HG03139 (cell line): Measurements from ENCODE around the gene FBLIM1.

Source experiments
- ATAC-seq: cut with Tn5 transposase; IDR thresholded peaks from one replicate; pipeline ENCODE4 v1.9.1; 2021; ENCODE audit not compliant: unreplicated experiment

FBLIM1 gene

GRCh38 chr1:15765495-15766194, 7.0 kb downstream of the FBLIM1 start:
- ATAC-seq, result no peak

GRCh38 chr1:15767941-15768340, 9.3 kb downstream of the FBLIM1 start:
- ATAC-seq, result no peak

- ATAC-seq, result no peak
These were observed 9.8 kb downstream of the FBLIM1 start for GRCh38 chr1:15768388-15768787.

- ATAC-seq, result no peak
These were observed 11.8 kb downstream of the FBLIM1 start for GRCh38 chr1:15770313-15770962.

GRCh38 chr1:15771836-15772515, 13.4 kb downstream of the FBLIM1 start:
- no peak for ATAC-seq

GRCh38 chr1:15775706-15776105, 17.1 kb downstream of the FBLIM1 start:
- no peak for ATAC-seq

- no peak for ATAC-seq
These were observed 19.5 kb downstream of the FBLIM1 start for GRCh38 chr1:15777909-15778707.

GRCh38 chr1:15785683-15786082, 27.1 kb downstream of the FBLIM1 start:
- ATAC-seq, result no peak

- no peak for ATAC-seq
These were observed 28.0 kb downstream of the FBLIM1 start for GRCh38 chr1:15786581-15786980.

- ATAC-seq, result no peak
These were observed 30.2 kb downstream of the FBLIM1 start for GRCh38 chr1:15788624-15789301.

- no peak for ATAC-seq
These were observed 37.5 kb downstream of the FBLIM1 start for GRCh38 chr1:15796086-15796462.

- no peak for ATAC-seq
These were observed 39.2 kb downstream of the FBLIM1 start for GRCh38 chr1:15797614-15798390.

GRCh38 chr1:15799004-15799867, 40.6 kb downstream of the FBLIM1 start:
- ATAC-seq, result no peak

GRCh38 chr1:15799928-15800835, 41.6 kb downstream of the FBLIM1 start:
- ATAC-seq, result no peak

- ATAC-seq, result no peak
These were observed 43.8 kb downstream of the FBLIM1 start for GRCh38 chr1:15802234-15802965.

- ATAC-seq, result no peak
These were observed 44.8 kb downstream of the FBLIM1 start for GRCh38 chr1:15803380-15803779.

GRCh38 chr1:15804060-15804459, 45.5 kb downstream of the FBLIM1 start:
- ATAC-seq, result no peak
